Measurements from ENCODE around the gene GPC5.

- no peak for TF ChIP-seq CTCF (IDR thresholded peaks at IDR 0.05)
- TF ChIP-seq POLR2A (IDR thresholded peaks at IDR 0.05; ENCODE audit: low read length), result no peak
- TF ChIP-seq, protein P1, sequence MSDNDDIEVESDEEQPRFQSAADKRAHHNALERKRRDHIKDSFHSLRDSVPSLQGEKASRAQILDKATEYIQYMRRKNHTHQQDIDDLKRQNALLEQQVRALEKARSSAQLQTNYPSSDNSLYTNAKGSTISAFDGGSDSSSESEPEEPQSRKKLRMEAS (IDR thresholded peaks at IDR 0.05), result no peak
- no peak for TF ChIP-seq BCL3 (IDR thresholded peaks at IDR 0.05)
- TF ChIP-seq JUN (IDR thresholded peaks at IDR 0.05), result no peak
- TF ChIP-seq SMC3 (IDR thresholded peaks at IDR 0.05), result no peak
- no peak for TF ChIP-seq FOSL2 (IDR thresholded peaks at IDR 0.05)
- no peak for TF ChIP-seq FOSL2 (CRISPR knock-in tag; IDR thresholded peaks at IDR 0.05)
- TF ChIP-seq, protein P2, sequence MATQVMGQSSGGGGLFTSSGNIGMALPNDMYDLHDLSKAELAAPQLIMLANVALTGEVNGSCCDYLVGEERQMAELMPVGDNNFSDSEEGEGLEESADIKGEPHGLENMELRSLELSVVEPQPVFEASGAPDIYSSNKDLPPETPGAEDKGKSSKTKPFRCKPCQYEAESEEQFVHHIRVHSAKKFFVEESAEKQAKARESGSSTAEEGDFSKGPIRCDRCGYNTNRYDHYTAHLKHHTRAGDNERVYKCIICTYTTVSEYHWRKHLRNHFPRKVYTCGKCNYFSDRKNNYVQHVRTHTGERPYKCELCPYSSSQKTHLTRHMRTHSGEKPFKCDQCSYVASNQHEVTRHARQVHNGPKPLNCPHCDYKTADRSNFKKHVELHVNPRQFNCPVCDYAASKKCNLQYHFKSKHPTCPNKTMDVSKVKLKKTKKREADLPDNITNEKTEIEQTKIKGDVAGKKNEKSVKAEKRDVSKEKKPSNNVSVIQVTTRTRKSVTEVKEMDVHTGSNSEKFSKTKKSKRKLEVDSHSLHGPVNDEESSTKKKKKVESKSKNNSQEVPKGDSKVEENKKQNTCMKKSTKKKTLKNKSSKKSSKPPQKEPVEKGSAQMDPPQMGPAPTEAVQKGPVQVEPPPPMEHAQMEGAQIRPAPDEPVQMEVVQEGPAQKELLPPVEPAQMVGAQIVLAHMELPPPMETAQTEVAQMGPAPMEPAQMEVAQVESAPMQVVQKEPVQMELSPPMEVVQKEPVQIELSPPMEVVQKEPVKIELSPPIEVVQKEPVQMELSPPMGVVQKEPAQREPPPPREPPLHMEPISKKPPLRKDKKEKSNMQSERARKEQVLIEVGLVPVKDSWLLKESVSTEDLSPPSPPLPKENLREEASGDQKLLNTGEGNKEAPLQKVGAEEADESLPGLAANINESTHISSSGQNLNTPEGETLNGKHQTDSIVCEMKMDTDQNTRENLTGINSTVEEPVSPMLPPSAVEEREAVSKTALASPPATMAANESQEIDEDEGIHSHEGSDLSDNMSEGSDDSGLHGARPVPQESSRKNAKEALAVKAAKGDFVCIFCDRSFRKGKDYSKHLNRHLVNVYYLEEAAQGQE (IDR thresholded peaks at IDR 0.05), result no peak
- TF ChIP-seq RAD21 (conservative IDR thresholded peaks at IDR 0.05 in 1 of 2, IDR thresholded peaks at IDR 0.05 in 1 of 2), result no peak
- no peak for TF ChIP-seq EP300 (IDR thresholded peaks at IDR 0.05)
- no peak for TF ChIP-seq MYC (IDR thresholded peaks at IDR 0.05; ENCODE audit: borderline replicate concordance, low read length)
Observed at GRCh38 chr13:92097337-92097903, 699.0 kb downstream of the GPC5 start.

Data from A549 (cell line).